ENCODE data around the gene AGK. TPM values are rescaled to one million over a fixed set of nuclear protein-coding genes. Genes with fewer than 3 reads are reported as not detected.
"Not testable (repeated sequence)": the region's sequence is repeated elsewhere in the genome, so short reads cannot be mapped to it uniquely, and the experiment has no call there.

Gene AGK
- total RNA-seq, 1 donor from 2014 or later, result 18.8 TPM

DNA sequence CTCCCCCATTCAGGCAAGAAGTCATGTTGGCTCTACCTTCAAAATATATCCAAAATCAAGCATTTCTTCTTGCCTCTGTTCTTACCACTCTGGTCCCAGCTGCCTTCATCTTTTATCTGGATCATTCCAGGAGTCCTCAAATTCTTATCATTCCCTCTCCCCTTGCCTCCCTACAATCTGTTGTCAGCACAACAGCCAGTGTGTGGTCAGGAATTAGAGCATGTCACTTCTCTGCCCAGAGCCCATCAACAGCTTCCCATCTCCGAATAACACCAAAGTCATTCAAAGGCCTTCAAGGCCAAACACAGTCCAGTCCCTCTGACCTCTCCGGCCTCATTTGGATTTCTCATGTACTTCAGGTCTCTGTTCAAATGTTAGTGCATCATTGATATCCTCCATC lies 80.3 kb downstream of the AGK start:
- Histone ChIP-seq H3K4me1 (ENCODE audit: control insufficient read depth in 3 of 3, insufficient read depth in 3 of 3, low read length in 3 of 3) (peaks cover 0 to 3% (median 2%) of the 10 kb centered on the region in 3 donors), H3K9me3 (ENCODE audit: control insufficient read depth in 3 of 3, low read length in 3 of 3) (no peaks in the 10 kb centered on the region), H3K27me3 (ENCODE audit: control insufficient read depth in 3 of 3, insufficient read depth in 3 of 3, low read length in 3 of 3) (no peaks in the 10 kb centered on the region), H3K9ac (ENCODE audit: low read depth in 1 of 3, low read length in 3 of 3) (no peak overlapping the region), H3K4me3 (ENCODE audit: low read length in 3 of 3) (no peak overlapping the region), H3K27ac (ENCODE audit: low read depth, low read length) (no peak overlapping the region), H3K36me3 (ENCODE audit: control insufficient read depth in 3 of 3, insufficient read depth in 3 of 3, low read length in 3 of 3) (peaks cover 0 to 6% (median 3%) of the 10 kb centered on the region in 3 donors)

DNA sequence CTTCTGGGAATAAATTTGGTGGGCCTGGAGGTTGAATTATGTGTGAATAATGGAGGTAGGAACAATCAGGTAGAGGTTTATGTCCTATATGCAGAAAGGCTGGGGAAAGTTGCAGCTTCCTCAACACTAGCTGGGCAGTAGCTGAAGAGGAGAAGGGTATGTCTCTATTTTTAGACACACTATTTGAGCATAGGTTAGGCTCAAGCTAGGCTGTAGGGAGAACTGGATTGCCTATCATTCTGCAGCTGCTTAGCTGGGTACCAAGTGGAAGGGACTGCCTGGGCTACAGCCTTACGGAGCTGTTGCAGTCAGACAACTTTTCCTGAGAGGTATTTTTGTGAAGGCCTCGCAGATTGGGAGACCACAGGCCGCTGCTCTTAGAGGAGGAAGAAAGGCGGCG lies 82.9 kb downstream of the AGK start:
- Histone ChIP-seq H3K36me3 (ENCODE audit: control insufficient read depth in 3 of 3, insufficient read depth in 3 of 3, low read length in 3 of 3) (peaks cover 0 to 6% (median 3%) of the 10 kb centered on the region in 3 donors), H3K4me3 (ENCODE audit: low read length in 3 of 3) (no peak overlapping the region), H3K27ac (ENCODE audit: low read depth, low read length) (no peak overlapping the region), H3K9me3 (ENCODE audit: control insufficient read depth in 3 of 3, low read length in 3 of 3) (no peaks in the 10 kb centered on the region), H3K4me1 (ENCODE audit: control insufficient read depth in 3 of 3, insufficient read depth in 3 of 3, low read length in 3 of 3) (peaks cover 0 to 3% (median 2%) of the 10 kb centered on the region in 3 donors), H3K27me3 (ENCODE audit: control insufficient read depth in 3 of 3, insufficient read depth in 3 of 3, low read length in 3 of 3) (no peaks in the 10 kb centered on the region), H3K9ac (ENCODE audit: low read depth in 1 of 3, low read length in 3 of 3) (no peak overlapping the region)

DNA sequence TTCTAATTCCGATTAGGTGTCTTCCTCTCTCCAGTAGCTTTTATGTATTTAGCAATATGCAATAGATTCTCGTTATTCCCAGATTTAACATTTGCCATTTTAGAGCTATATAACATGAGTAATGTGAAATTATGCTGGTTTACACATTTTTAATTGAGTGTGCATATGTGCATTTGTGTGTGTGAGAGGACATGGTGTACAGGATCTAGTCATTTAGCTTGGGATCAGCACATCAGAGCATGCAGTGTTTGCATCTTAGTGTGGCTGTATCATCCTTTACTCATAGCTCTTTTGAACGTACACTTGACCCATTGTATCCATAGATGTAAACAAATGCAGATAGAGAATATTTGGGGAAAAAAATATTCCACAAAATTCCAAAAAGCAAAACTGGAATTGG lies 84.8 kb downstream of the AGK start:
- Histone ChIP-seq H3K27me3 (ENCODE audit: control insufficient read depth in 3 of 3, insufficient read depth in 3 of 3, low read length in 3 of 3) (no peaks in the 10 kb centered on the region), H3K4me1 (ENCODE audit: control insufficient read depth in 3 of 3, insufficient read depth in 3 of 3, low read length in 3 of 3) (peaks cover 0 to 3% (median 2%) of the 10 kb centered on the region in 3 donors), H3K4me3 (ENCODE audit: low read length in 3 of 3) (no peak overlapping the region), H3K9ac (ENCODE audit: low read depth in 1 of 3, low read length in 3 of 3) (no peak overlapping the region), H3K36me3 (ENCODE audit: control insufficient read depth in 3 of 3, insufficient read depth in 3 of 3, low read length in 3 of 3) (peaks cover 0 to 11% (median under 1%) of the 10 kb centered on the region in 3 donors), H3K9me3 (ENCODE audit: control insufficient read depth in 3 of 3, low read length in 3 of 3) (no peaks in the 10 kb centered on the region), H3K27ac (ENCODE audit: low read depth, low read length) (no peak overlapping the region)

DNA sequence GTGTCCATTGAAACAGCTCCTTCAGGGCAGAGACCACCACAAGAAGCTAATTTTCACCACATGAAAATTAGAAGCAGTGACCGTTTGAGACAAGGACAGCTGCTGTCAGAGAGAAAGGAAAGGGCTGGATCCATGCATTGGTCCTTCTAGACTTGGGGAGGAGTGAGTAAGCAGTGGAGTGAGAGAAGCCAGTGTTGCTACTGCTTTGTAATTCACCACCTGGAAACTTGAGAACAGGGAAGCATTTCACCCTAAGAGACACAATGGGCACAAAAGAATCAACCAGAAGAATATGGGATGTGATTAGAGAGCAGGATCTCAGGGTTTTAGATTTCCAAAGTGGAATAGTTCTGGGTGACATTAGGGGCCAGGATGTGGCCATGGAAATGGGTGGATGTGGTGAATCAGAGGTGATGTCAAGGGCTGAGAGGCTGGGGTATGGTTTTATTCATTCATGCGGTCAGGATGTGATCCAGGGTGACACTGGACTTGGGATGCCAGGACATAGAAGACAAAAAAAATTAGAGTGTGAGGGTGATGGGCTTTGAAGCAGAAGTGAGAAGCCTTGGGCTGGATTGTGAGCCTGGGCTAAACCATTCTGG lies 89.1 kb downstream of the AGK start:
- H3K27ac ChIP-seq (ENCODE audit: low read depth, low read length), result no peak overlapping the region
- H3K9ac ChIP-seq (ENCODE audit: low read depth in 1 of 3, low read length in 3 of 3), result no peak overlapping the region
- no peaks in the 10 kb centered on the region for H3K27me3 ChIP-seq (ENCODE audit: control insufficient read depth in 3 of 3, insufficient read depth in 3 of 3, low read length in 3 of 3)
- H3K9me3 ChIP-seq (ENCODE audit: control insufficient read depth in 3 of 3, low read length in 3 of 3), result no peaks in the 10 kb centered on the region
- no peak overlapping the region for H3K4me3 ChIP-seq (ENCODE audit: low read length in 3 of 3)
- no peaks in the 10 kb centered on the region for H3K4me1 ChIP-seq (ENCODE audit: control insufficient read depth in 3 of 3, insufficient read depth in 3 of 3, low read length in 3 of 3)
- H3K36me3 ChIP-seq (ENCODE audit: control insufficient read depth in 3 of 3, insufficient read depth in 3 of 3, low read length in 3 of 3), result peaks cover 7 to 24% (median 10%) of the 10 kb centered on the region in 3 donors

DNA sequence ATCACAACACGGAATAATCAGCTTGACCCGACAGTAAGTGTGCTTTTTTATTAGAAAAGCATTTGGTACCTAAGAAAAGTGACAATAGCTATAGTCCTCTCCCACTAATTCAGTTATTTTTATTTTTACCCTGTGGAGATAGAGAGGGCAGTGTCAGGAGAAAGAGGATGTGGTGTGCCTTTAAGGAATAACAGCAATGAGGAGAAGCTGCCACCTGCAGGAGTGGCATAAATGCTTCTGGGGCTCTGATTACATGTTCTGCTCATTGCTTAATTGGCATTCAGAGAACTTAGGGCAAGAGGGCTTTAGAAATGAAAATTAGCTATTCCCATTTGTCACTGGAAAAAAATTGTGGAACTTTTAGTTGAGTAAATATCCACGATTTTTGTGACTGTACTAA lies 90.7 kb downstream of the AGK start:
- H3K9ac ChIP-seq (ENCODE audit: low read depth in 1 of 3, low read length in 3 of 3), result no peak overlapping the region
- no peaks in the 10 kb centered on the region for H3K9me3 ChIP-seq (ENCODE audit: control insufficient read depth in 3 of 3, low read length in 3 of 3)
- no peaks in the 10 kb centered on the region for H3K27me3 ChIP-seq (ENCODE audit: control insufficient read depth in 3 of 3, insufficient read depth in 3 of 3, low read length in 3 of 3)
- peaks cover 7 to 24% (median 10%) of the 10 kb centered on the region in 3 donors for H3K36me3 ChIP-seq (ENCODE audit: control insufficient read depth in 3 of 3, insufficient read depth in 3 of 3, low read length in 3 of 3)
- H3K4me1 ChIP-seq (ENCODE audit: control insufficient read depth in 3 of 3, insufficient read depth in 3 of 3, low read length in 3 of 3), result no peaks in the 10 kb centered on the region
- H3K4me3 ChIP-seq (ENCODE audit: low read length in 3 of 3), result no peak overlapping the region
- H3K27ac ChIP-seq (ENCODE audit: low read depth, low read length), result no peak overlapping the region

DNA sequence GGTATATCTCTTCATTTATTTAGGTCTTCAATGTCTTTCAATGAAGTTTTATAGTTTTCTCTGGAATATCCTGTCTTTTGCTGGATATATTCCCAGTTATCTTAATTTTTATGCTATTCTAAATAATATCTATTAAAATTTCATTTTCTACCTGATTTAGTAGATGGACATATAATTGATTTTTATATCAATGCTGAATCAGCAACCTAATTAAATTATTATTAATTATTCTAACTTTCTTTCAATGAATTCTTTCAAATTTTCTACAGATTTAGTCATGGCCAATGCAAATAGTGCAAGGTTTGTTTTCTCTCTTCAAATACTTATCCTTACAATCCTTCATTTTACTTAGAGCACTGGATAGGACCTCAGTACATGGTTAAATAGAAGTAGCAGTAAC lies 94.0 kb downstream of the AGK start:
- Histone ChIP-seq H3K9ac (ENCODE audit: low read depth in 1 of 3, low read length in 3 of 3) (no peak overlapping the region), H3K36me3 (ENCODE audit: control insufficient read depth in 3 of 3, insufficient read depth in 3 of 3, low read length in 3 of 3) (peaks cover 7 to 22% (median 10%) of the 10 kb centered on the region in 3 donors), H3K9me3 (ENCODE audit: control insufficient read depth in 3 of 3, low read length in 3 of 3) (no peaks in the 10 kb centered on the region), H3K4me1 (ENCODE audit: control insufficient read depth in 3 of 3, insufficient read depth in 3 of 3, low read length in 3 of 3) (peaks cover 3 to 23% (median 10%) of the 10 kb centered on the region in 3 donors), H3K4me3 (ENCODE audit: low read length in 3 of 3) (no peak overlapping the region), H3K27me3 (ENCODE audit: control insufficient read depth in 3 of 3, insufficient read depth in 3 of 3, low read length in 3 of 3) (no peaks in the 10 kb centered on the region), H3K27ac (ENCODE audit: low read depth, low read length) (no peak overlapping the region)

DNA sequence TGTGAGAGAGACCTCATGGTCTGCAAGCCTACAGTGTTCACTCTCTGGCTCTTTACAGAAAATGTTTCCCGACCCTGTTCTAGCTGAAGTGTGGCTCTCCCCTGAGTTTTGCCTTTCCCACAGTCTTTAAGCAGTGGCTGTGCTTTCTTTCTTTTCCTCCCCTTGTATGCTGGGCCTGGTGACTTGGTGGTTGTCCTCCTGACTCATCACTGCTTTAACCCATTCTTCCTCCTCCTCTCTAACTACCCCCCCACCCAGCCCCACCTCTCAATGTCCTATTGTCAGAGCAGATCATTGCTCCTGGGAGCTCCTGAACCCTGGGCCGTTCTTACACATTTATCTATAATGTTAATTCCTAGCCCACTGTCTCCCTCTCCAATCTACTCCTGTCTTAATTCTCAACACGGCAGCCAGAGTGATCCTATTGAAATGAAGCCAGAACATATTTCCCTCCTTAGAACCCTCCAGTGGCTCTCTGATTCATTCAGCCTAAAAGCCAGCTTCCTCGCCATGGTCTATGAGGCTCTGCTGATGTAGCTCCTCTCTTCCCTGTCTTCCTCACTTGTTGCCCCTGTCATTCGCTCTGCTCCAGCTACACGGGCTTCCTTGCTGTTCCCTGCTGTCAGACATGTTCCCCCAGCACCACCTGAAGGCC lies 95.7 kb downstream of the AGK start:
- H3K4me1 ChIP-seq (ENCODE audit: control insufficient read depth in 3 of 3, insufficient read depth in 3 of 3, low read length in 3 of 3), result peaks cover 3 to 24% (median 11%) of the 10 kb centered on the region in 3 donors
- H3K27ac ChIP-seq (ENCODE audit: low read depth, low read length), result no peak overlapping the region
- no peak overlapping the region for H3K4me3 ChIP-seq (ENCODE audit: low read length in 3 of 3)
- H3K9ac ChIP-seq (ENCODE audit: low read depth in 1 of 3, low read length in 3 of 3), result no peak overlapping the region
- H3K9me3 ChIP-seq (ENCODE audit: control insufficient read depth in 3 of 3, low read length in 3 of 3), result no peaks in the 10 kb centered on the region
- peaks cover 6 to 7% (median 6%) of the 10 kb centered on the region in 3 donors for H3K36me3 ChIP-seq (ENCODE audit: control insufficient read depth in 3 of 3, insufficient read depth in 3 of 3, low read length in 3 of 3)
- no peaks in the 10 kb centered on the region for H3K27me3 ChIP-seq (ENCODE audit: control insufficient read depth in 3 of 3, insufficient read depth in 3 of 3, low read length in 3 of 3)

DNA sequence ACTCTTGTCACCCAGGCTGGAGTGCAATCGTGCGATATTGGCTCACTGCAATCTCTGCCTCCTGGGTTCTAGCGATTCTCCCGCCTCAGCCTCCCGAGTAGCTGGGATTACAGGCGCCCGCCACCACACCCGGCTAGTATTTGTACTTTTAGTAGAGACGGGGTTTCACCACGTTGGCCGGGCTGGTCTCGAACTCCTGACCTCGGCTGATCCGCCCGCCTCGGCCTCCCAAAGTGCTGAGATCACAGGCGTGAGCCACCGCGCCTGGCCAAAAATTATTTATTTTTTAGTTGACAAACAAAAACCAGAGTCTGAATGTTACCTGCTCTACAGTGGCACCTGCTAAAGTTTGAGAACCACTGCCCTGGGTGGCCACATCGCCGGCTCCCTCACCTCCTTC lies 96.5 kb downstream of the AGK start:
- not testable (repeated sequence) for H3K36me3 ChIP-seq (ENCODE audit: control insufficient read depth in 3 of 3, insufficient read depth in 3 of 3, low read length in 3 of 3); H3K27me3 ChIP-seq (ENCODE audit: control insufficient read depth in 3 of 3, insufficient read depth in 3 of 3, low read length in 3 of 3); H3K9ac ChIP-seq (ENCODE audit: low read depth in 1 of 3, low read length in 3 of 3); H3K9me3 ChIP-seq (ENCODE audit: control insufficient read depth in 3 of 3, low read length in 3 of 3); H3K4me3 ChIP-seq (ENCODE audit: low read length in 3 of 3)
- H3K27ac ChIP-seq (ENCODE audit: low read depth, low read length), result peak overlapping the region; percentile 5
- H3K4me1 ChIP-seq (ENCODE audit: control insufficient read depth in 3 of 3, insufficient read depth in 3 of 3, low read length in 3 of 3), result peaks cover 3 to 24% (median 11%) of the 10 kb centered on the region in 3 donors

DNA sequence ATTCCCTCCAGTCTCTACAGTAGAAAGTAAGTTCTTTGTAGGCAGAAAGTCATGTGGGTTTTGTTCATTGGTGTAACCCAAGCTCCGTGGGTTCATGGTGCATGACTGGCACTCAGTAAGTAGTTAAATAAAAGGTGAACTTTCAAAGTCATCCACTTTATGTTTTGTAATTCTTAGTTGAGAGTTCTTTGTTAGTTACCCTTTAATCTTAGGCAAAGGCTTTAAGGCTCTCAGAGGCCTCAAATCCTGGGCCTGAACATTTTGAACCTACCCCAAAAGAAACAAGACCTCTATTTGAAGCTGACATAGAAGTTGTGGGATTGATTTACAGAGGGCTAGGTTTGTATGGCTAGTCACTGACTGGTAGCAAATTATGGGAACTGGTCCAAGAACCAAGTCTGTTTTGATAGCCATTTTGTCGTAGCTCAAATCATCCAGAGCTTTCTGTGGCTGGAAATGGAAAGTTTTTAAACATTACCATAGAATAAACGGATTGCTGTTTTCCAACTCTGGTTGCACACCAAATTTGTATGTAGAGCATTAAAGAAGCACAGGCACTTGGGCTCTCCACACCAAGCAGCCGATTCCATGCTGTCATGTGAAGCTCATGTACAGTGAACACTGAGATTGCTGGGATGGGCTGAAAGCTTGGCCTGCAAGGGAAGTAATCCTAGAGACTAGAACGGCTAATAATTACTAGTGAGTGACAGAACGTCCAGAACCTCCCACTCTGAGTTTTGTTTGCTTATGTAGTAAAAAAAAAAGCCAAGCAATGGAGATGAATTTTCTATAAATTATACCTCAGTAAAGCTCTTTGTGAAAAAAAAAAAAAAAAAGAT lies 97.3 kb downstream of the AGK start:
- Histone ChIP-seq H3K4me3 (ENCODE audit: low read length in 3 of 3) (no peak overlapping the region), H3K9me3 (ENCODE audit: control insufficient read depth in 3 of 3, low read length in 3 of 3) (no peaks in the 10 kb centered on the region), H3K27me3 (ENCODE audit: control insufficient read depth in 3 of 3, insufficient read depth in 3 of 3, low read length in 3 of 3) (no peaks in the 10 kb centered on the region), H3K9ac (ENCODE audit: low read depth in 1 of 3, low read length in 3 of 3) (no peak overlapping the region), H3K27ac (ENCODE audit: low read depth, low read length) (peak overlapping the region; percentile 5), H3K4me1 (ENCODE audit: control insufficient read depth in 3 of 3, insufficient read depth in 3 of 3, low read length in 3 of 3) (peaks cover 3 to 24% (median 11%) of the 10 kb centered on the region in 3 donors), H3K36me3 (ENCODE audit: control insufficient read depth in 3 of 3, insufficient read depth in 3 of 3, low read length in 3 of 3) (peaks cover 7 to 14% (median 10%) of the 10 kb centered on the region in 3 donors)
